Adrenal gland (tissue), 5 donors: ENCODE results near the gene ADARB2.

Experiments
- POLR2A ChIP-seq, 2 donors: fragments of 450-650 bp; IDR thresholded peaks; one replicate each; pipeline ENCODE4 v1.6.1; 2017; ENCODE audit warnings: antibody characterized with exemption in 2 of 2, mild to moderate bottlenecking in 2 of 2, moderate library complexity in 1 of 2
- TF ChIP-seq, protein P1 (sequence below), 6 experiments: fragments of 450-650 bp in 4 of 6; fragments of 200-600 bp in 2 of 6; sonication (generic) in 1 of 6; IDR thresholded peaks; 1 replicate in 5 of 6; 2 replicates in 1 of 6; pipeline versions ENCODE4 v1.5.1 to v1.8.0; 2016 to 2021; ENCODE audit warnings: antibody characterized with exemption in 6 of 6, mild to moderate bottlenecking in 2 of 6, moderate library complexity in 1 of 6
- donor health status: DM: no; HTN: no; CAD: no.

GRCh38 chr10:1166828-1167275, 570.5 kb downstream of the ADARB2 start:
- no peak for TF ChIP-seq POLR2A (IDR thresholded peaks at IDR 0.05)
- TF ChIP-seq, protein P1, sequence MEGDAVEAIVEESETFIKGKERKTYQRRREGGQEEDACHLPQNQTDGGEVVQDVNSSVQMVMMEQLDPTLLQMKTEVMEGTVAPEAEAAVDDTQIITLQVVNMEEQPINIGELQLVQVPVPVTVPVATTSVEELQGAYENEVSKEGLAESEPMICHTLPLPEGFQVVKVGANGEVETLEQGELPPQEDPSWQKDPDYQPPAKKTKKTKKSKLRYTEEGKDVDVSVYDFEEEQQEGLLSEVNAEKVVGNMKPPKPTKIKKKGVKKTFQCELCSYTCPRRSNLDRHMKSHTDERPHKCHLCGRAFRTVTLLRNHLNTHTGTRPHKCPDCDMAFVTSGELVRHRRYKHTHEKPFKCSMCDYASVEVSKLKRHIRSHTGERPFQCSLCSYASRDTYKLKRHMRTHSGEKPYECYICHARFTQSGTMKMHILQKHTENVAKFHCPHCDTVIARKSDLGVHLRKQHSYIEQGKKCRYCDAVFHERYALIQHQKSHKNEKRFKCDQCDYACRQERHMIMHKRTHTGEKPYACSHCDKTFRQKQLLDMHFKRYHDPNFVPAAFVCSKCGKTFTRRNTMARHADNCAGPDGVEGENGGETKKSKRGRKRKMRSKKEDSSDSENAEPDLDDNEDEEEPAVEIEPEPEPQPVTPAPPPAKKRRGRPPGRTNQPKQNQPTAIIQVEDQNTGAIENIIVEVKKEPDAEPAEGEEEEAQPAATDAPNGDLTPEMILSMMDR (IDR thresholded peaks at IDR 0.05) = no peak
